Mucosa of stomach (tissue), 1 donor: Measurements from ENCODE around the gene EML2.
"Not testable (repeated sequence)": the region's sequence is repeated elsewhere in the genome, so short reads cannot be mapped to it uniquely, and the experiment has no call there.

ENCODE experiments used
- H3K27me3 ChIP-seq: one replicate; pipeline ENCODE4 v1.7.0; 2013; ENCODE audit warnings: mild to moderate bottlenecking, low read length; ENCODE audit not compliant: control insufficient read depth, insufficient read depth
- H3K36me3 ChIP-seq: one replicate; pipeline ENCODE4 v1.7.0; 2013; ENCODE audit warnings: low read length; ENCODE audit not compliant: control insufficient read depth, insufficient read depth
- H3K4me1 ChIP-seq: one replicate; pipeline ENCODE4 v1.7.0; 2013; ENCODE audit warnings: mild to moderate bottlenecking, low read length; ENCODE audit not compliant: control insufficient read depth, insufficient read depth
- H3K4me3 ChIP-seq: one replicate; pipeline ENCODE4 v1.7.0; 2013; ENCODE audit warnings: low read length
- H3K9ac ChIP-seq: one replicate; pipeline ENCODE4 v1.7.0; 2013; ENCODE audit warnings: mild to moderate bottlenecking, low read length, moderate library complexity
- H3K9me3 ChIP-seq: one replicate; pipeline ENCODE4 v1.7.0; 2013; ENCODE audit warnings: mild to moderate bottlenecking, low read length, moderate library complexity; ENCODE audit not compliant: control insufficient read depth
- donor health status: Pancreatic carcinoma.

The EML2 gene, protein sequence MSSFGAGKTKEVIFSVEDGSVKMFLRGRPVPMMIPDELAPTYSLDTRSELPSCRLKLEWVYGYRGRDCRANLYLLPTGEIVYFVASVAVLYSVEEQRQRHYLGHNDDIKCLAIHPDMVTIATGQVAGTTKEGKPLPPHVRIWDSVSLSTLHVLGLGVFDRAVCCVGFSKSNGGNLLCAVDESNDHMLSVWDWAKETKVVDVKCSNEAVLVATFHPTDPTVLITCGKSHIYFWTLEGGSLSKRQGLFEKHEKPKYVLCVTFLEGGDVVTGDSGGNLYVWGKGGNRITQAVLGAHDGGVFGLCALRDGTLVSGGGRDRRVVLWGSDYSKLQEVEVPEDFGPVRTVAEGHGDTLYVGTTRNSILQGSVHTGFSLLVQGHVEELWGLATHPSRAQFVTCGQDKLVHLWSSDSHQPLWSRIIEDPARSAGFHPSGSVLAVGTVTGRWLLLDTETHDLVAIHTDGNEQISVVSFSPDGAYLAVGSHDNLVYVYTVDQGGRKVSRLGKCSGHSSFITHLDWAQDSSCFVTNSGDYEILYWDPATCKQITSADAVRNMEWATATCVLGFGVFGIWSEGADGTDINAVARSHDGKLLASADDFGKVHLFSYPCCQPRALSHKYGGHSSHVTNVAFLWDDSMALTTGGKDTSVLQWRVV

DNA sequence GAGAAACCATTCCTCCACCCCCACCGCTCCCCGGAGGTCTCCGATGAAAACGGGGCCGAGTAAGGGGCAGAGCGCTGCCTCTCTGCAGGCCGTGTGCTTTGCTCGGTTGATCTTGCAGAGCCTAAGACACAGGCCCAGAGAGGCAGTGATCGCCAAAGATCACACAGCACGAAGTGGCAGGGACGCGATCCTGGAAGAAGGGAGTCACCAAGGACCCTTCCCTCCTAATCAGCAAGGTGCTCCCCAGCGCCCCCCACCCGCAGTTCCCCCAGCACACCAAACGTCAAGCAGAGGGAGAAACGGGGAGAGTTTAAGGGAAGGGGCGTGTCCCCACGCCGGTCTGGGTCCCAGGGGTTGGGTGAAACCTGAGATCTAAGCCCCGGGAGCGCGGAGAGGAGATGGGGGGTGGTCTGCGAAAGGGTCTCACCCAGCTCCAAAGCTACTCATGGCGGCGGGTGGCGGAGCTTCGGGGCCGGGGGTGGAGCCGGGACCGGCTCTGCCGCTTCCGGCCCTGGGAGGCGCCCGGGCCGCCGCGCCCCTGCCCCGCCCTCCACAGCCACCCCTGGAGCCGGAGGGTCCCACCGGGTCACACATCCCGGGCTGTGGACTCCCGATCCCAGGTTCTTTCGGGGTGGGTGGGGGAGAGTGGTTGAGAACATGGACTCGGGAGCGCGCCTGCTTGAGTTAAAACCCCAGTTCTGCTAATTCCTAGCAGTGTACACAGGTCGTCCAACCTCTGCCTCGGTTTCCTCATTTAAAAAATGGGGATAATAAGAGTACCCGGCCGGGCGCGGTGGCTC, at the start of gene EML2:
Gene EML2, minus strand, starts transcription at position 468 of the 800 bp plus-strand sequence. Its CDS starts 21 bp downstream, at position 447.
- Histone ChIP-seq H3K4me1 (peaks cover 50% of the 10 kb centered on the region), H3K9ac (peak within 1 kb of the TSS; percentile 92)

GRCh38 chr19:45687599-45687998, 48.4 kb upstream of the EML2 start:
- Histone ChIP-seq H3K4me3 (no peak overlapping the region), H3K27me3 (no peaks in the 10 kb centered on the region), H3K36me3 (peaks cover 13% of the 10 kb centered on the region), H3K9me3 (no peaks in the 10 kb centered on the region), H3K4me1 (peaks cover 9% of the 10 kb centered on the region), H3K9ac (no peak overlapping the region)

More for the DNA sequence above, at the start of gene EML2:
- H3K27me3 ChIP-seq = peaks cover 10% of the 10 kb centered on the region
- H3K9me3 ChIP-seq = no peaks in the 10 kb centered on the region
- no peaks in the 10 kb centered on the region for H3K36me3 ChIP-seq
- H3K4me3 ChIP-seq = peak within 1 kb of the TSS; percentile 97

DNA sequence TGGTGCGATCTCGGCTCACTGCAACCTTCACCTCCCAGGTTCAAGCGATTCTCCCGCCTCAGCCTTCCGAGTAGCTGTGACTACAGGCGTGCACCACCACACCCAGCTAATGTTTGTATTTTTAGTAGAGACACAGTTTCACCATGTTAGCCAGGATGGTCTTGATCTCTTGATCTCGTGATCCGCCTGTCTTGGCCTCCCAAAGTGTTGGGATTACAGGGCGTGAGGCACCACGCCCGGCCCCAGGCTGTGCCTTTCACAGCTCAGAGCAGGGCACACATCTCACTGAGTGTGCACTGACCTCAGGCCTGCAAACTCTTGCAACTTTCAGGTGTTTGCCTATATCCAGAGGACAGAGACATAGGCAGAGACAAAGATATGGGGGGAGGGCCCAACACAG, 45.8 kb upstream of the EML2 start:
- not testable (repeated sequence) for H3K9me3 ChIP-seq, H3K27me3 ChIP-seq, H3K4me3 ChIP-seq, H3K9ac ChIP-seq
- Histone ChIP-seq H3K4me1 (peaks cover 16% of the 10 kb centered on the region), H3K36me3 (peaks cover 13% of the 10 kb centered on the region)

- Histone ChIP-seq H3K4me3 (no peak overlapping the region), H3K9ac (no peak overlapping the region), H3K9me3 (no peaks in the 10 kb centered on the region), H3K27me3 (peaks cover 2% of the 10 kb centered on the region), H3K36me3 (peaks cover 9% of the 10 kb centered on the region), H3K4me1 (peaks cover 19% of the 10 kb centered on the region)
These were observed 43.7 kb upstream of the EML2 start for GRCh38 chr19:45682908-45683307.

GRCh38 chr19:45682117-45682516, 42.9 kb upstream of the EML2 start:
- Histone ChIP-seq H3K27me3 (peaks cover 9% of the 10 kb centered on the region), H3K36me3 (peaks cover 1% of the 10 kb centered on the region), H3K4me3 (no peak overlapping the region), H3K9ac (no peak overlapping the region), H3K4me1 (peaks cover 25% of the 10 kb centered on the region), H3K9me3 (no peaks in the 10 kb centered on the region)

GRCh38 chr19:45681391-45682015, 42.3 kb upstream of the EML2 start:
- H3K4me3 ChIP-seq = no peak overlapping the region
- peaks cover 29% of the 10 kb centered on the region for H3K4me1 ChIP-seq
- H3K36me3 ChIP-seq = no peaks in the 10 kb centered on the region
- H3K9ac ChIP-seq = peak overlapping the region; percentile 31
- no peaks in the 10 kb centered on the region for H3K9me3 ChIP-seq
- H3K27me3 ChIP-seq = peaks cover 9% of the 10 kb centered on the region

DNA sequence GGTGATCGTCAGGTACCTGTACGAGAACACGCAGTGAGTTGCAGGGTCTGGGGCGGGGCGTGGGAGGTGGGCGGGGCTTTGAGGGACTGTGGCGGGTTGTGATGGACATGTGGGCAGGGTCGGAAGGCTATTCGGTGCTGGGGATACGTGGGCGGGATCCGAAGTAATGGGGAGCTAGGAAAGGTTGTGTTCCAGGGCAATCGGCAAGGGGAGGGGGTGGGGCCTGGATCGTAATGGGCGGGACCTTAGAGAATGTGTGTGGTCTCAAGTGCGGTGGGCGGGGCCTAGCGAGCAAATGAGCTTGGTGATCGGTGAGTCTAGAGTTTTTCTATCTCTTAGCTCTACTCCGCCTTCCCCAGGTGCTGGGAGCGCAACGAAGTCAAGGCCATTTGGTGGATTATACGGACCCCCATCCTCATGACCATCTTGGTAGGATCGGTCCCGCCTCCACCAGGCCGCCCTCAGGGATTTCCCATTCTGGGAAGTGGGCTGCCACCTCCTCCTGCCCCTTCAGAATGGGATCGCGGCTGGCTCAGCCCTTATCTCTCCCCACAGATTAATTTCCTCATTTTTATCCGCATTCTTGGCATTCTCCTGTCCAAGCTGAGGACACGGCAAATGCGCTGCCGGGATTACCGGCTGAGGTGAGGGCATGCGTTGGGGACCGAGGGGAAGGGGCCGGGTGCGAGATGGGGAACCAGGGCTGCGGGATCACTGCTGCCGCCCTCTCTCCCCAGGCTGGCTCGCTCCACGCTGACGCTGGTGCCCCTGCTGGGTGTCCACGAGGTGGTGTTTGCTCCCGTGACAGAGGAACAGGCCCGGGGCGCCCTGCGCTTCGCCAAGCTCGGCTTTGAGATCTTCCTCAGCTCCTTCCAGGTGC, 38.4 kb upstream of the EML2 start:
- no peaks in the 10 kb centered on the region for H3K9me3 ChIP-seq
- H3K4me1 ChIP-seq = peaks cover 26% of the 10 kb centered on the region
- no peaks in the 10 kb centered on the region for H3K36me3 ChIP-seq
- H3K4me3 ChIP-seq = peak overlapping the region; percentile 19
- H3K9ac ChIP-seq = peak overlapping the region; percentile 22
- H3K27me3 ChIP-seq = peaks cover 9% of the 10 kb centered on the region

- H3K9me3 ChIP-seq = no peaks in the 10 kb centered on the region
- H3K27me3 ChIP-seq = peaks cover 9% of the 10 kb centered on the region
- no peak overlapping the region for H3K4me3 ChIP-seq
- H3K4me1 ChIP-seq = peaks cover 23% of the 10 kb centered on the region
- no peaks in the 10 kb centered on the region for H3K36me3 ChIP-seq
- H3K9ac ChIP-seq = peak overlapping the region; percentile 18
These were observed 37.7 kb upstream of the EML2 start for GRCh38 chr19:45676851-45677263.

DNA sequence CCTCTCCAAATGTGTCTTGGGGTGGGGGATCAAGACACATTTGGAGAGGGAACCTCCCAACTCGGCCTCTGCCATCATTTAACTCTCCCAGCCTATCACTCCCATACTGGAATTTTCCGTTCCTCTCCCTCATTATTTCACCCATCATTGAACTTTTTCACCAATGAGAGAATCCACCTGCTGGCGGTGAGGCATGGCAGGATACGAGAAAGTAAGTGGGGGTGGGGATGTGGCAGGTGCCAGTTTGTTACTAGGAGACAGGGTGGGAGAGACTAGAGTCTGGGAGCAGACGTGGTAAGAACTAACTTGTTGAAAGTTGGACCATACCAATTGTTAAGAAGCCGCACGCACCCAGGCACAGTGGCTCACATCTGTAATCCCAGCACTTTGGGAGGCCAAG, 35.7 kb upstream of the EML2 start:
- peaks cover 19% of the 10 kb centered on the region for H3K27me3 ChIP-seq
- H3K4me3 ChIP-seq = no peak overlapping the region
- H3K9ac ChIP-seq = no peak overlapping the region
- no peaks in the 10 kb centered on the region for H3K9me3 ChIP-seq
- H3K36me3 ChIP-seq = no peaks in the 10 kb centered on the region
- peaks cover 25% of the 10 kb centered on the region for H3K4me1 ChIP-seq

GRCh38 chr19:45670670-45671453, 31.7 kb upstream of the EML2 start:
- Histone ChIP-seq H3K9ac (peak overlapping the region; percentile 71), H3K9me3 (no peaks in the 10 kb centered on the region), H3K36me3 (no peaks in the 10 kb centered on the region), H3K4me3 (no peak overlapping the region), H3K27me3 (peaks cover 24% of the 10 kb centered on the region), H3K4me1 (peaks cover 18% of the 10 kb centered on the region)
